ENCODE data around the gene RPS3A. TPM values are rescaled to one million over a fixed set of nuclear protein-coding genes. Genes with fewer than 3 reads are reported as not detected.
"Not testable (repeated sequence)": the region's sequence is repeated elsewhere in the genome, so short reads cannot be mapped to it uniquely, and the experiment has no call there.

RPS3A gene
- total RNA-seq (1,000 to 10,000 TPM; 1,429 to 1,548 TPM), polyA plus RNA-seq (ENCODE audit: insufficient read length in 6 of 6) (1,000 to 10,000 TPM; 4,418 to 5,785 (median 5,215) TPM)
- long read RNA-seq, donor 1, transcript RPS3A-205 (6 exons, 674 nt), result minor isoform, 46 of 4,498 reads
- long read RNA-seq, donor 1, transcript RPS3A-208 (4 exons, 576 nt), result minor isoform, 31 of 4,498 reads
- long read RNA-seq, donor 1, transcript RPS3A-201 (6 exons, 934 nt), result major isoform, 3,788 of 4,498 reads
- long read RNA-seq, donor 1, partial matches to known transcripts, result 510 of 4,498 reads
- long read RNA-seq, donor 1, other reads (novel, unspliced or antisense), result 113 of 4,498 reads
- long read RNA-seq, donor 2, transcript RPS3A-205 (6 exons, 674 nt), result minor isoform, 27 of 3,451 reads
- long read RNA-seq, donor 2, transcript RPS3A-201 (6 exons, 934 nt), result major isoform, 2,949 of 3,451 reads
- long read RNA-seq, donor 2, transcript RPS3A-208 (4 exons, 576 nt), result minor isoform, 23 of 3,451 reads
- long read RNA-seq, donor 2, partial matches to known transcripts, result 383 of 3,451 reads
- long read RNA-seq, donor 2, other reads (novel, unspliced or antisense), result 63 of 3,451 reads
- long read RNA-seq, donor 3, transcript RPS3A-201 (6 exons, 934 nt), result major isoform, 2,694 of 3,031 reads
- long read RNA-seq, donor 3, transcript RPS3A-208 (4 exons, 576 nt), result minor isoform, 18 of 3,031 reads
- long read RNA-seq, donor 3, transcript RPS3A-205 (6 exons, 674 nt), result minor isoform, 28 of 3,031 reads
- long read RNA-seq, donor 3, partial matches to known transcripts, result 238 of 3,031 reads
- long read RNA-seq, donor 3, other reads (novel, unspliced or antisense), result 48 of 3,031 reads
- long read RNA-seq, donor 4, transcript RPS3A-208 (4 exons, 576 nt), result minor isoform, 8 of 1,840 reads
- long read RNA-seq, donor 4, transcript RPS3A-201 (6 exons, 934 nt), result major isoform, 1,750 of 1,840 reads
- long read RNA-seq, donor 4, transcript RPS3A-205 (6 exons, 674 nt), result minor isoform, 13 of 1,840 reads
- long read RNA-seq, donor 4, partial matches to known transcripts, result 47 of 1,840 reads
- long read RNA-seq, donor 4, other reads (novel, unspliced or antisense), result 22 of 1,840 reads
- long read RNA-seq, donor 5, transcript RPS3A-208 (4 exons, 576 nt), result minor isoform, 26 of 3,533 reads
- long read RNA-seq, donor 5, transcript RPS3A-205 (6 exons, 674 nt), result minor isoform, 36 of 3,533 reads
- long read RNA-seq, donor 5, transcript RPS3A-201 (6 exons, 934 nt), result major isoform, 2,963 of 3,533 reads
- long read RNA-seq, donor 5, partial matches to known transcripts, result 409 of 3,533 reads
- long read RNA-seq, donor 5, other reads (novel, unspliced or antisense), result 98 of 3,533 reads
- long read RNA-seq, donor 6, transcript RPS3A-205 (6 exons, 674 nt), result minor isoform, 60 of 6,646 reads
- long read RNA-seq, donor 6, transcript RPS3A-208 (4 exons, 576 nt), result minor isoform, 36 of 6,646 reads
- long read RNA-seq, donor 6, transcript RPS3A-201 (6 exons, 934 nt), result major isoform, 5,915 of 6,646 reads
- long read RNA-seq, donor 6, partial matches to known transcripts, result 447 of 6,646 reads
- long read RNA-seq, donor 6, other reads (novel, unspliced or antisense), result 183 of 6,646 reads
- long read RNA-seq, donor 7, transcript RPS3A-205 (6 exons, 674 nt), result minor isoform, 5 of 1,891 reads
- long read RNA-seq, donor 7, transcript RPS3A-208 (4 exons, 576 nt), result minor isoform, 6 of 1,891 reads
- long read RNA-seq, donor 7, transcript RPS3A-201 (6 exons, 934 nt), result major isoform, 1,648 of 1,891 reads
- long read RNA-seq, donor 7, partial matches to known transcripts, result 198 of 1,891 reads
- long read RNA-seq, donor 7, other reads (novel, unspliced or antisense), result 32 of 1,891 reads
- long read RNA-seq, donor 8, transcript RPS3A-205 (6 exons, 674 nt), result minor isoform, 11 of 1,549 reads
- long read RNA-seq, donor 8, transcript RPS3A-201 (6 exons, 934 nt), result major isoform, 1,352 of 1,549 reads
- long read RNA-seq, donor 8, transcript RPS3A-208 (4 exons, 576 nt), result minor isoform, 12 of 1,549 reads
- long read RNA-seq, donor 8, partial matches to known transcripts, result 153 of 1,549 reads
- long read RNA-seq, donor 8, other reads (novel, unspliced or antisense), result 20 of 1,549 reads
- long read RNA-seq, donor 9, transcript RPS3A-201 (6 exons, 934 nt), result major isoform, 21 of 21 reads
- long read RNA-seq, donor 9, partial matches to known transcripts, result 0 of 21 reads
- long read RNA-seq, donor 9, other reads (novel, unspliced or antisense), result 0 of 21 reads
- long read RNA-seq, donor 10, transcript RPS3A-205 (6 exons, 674 nt), result minor isoform, 11 of 2,113 reads
- long read RNA-seq, donor 10, transcript RPS3A-208 (4 exons, 576 nt), result minor isoform, 12 of 2,113 reads
- long read RNA-seq, donor 10, transcript RPS3A-201 (6 exons, 934 nt), result major isoform, 2,049 of 2,113 reads
- long read RNA-seq, donor 10, partial matches to known transcripts, result 15 of 2,113 reads
- long read RNA-seq, donor 10, other reads (novel, unspliced or antisense), result 23 of 2,113 reads
- long read RNA-seq, donor 11, transcript RPS3A-208 (4 exons, 576 nt), result minor isoform, 17 of 1,506 reads
- long read RNA-seq, donor 11, transcript RPS3A-205 (6 exons, 674 nt), result minor isoform, 8 of 1,506 reads
- long read RNA-seq, donor 11, transcript RPS3A-201 (6 exons, 934 nt), result major isoform, 1,355 of 1,506 reads
- long read RNA-seq, donor 11, partial matches to known transcripts, result 108 of 1,506 reads
- long read RNA-seq, donor 11, other reads (novel, unspliced or antisense), result 18 of 1,506 reads
- long read RNA-seq, donor 12, transcript RPS3A-208 (4 exons, 576 nt), result minor isoform, 14 of 2,245 reads
- long read RNA-seq, donor 12, transcript RPS3A-205 (6 exons, 674 nt), result minor isoform, 12 of 2,245 reads
- long read RNA-seq, donor 12, transcript RPS3A-201 (6 exons, 934 nt), result major isoform, 1,972 of 2,245 reads
- long read RNA-seq, donor 12, partial matches to known transcripts, result 212 of 2,245 reads
- long read RNA-seq, donor 12, other reads (novel, unspliced or antisense), result 34 of 2,245 reads

DNA sequence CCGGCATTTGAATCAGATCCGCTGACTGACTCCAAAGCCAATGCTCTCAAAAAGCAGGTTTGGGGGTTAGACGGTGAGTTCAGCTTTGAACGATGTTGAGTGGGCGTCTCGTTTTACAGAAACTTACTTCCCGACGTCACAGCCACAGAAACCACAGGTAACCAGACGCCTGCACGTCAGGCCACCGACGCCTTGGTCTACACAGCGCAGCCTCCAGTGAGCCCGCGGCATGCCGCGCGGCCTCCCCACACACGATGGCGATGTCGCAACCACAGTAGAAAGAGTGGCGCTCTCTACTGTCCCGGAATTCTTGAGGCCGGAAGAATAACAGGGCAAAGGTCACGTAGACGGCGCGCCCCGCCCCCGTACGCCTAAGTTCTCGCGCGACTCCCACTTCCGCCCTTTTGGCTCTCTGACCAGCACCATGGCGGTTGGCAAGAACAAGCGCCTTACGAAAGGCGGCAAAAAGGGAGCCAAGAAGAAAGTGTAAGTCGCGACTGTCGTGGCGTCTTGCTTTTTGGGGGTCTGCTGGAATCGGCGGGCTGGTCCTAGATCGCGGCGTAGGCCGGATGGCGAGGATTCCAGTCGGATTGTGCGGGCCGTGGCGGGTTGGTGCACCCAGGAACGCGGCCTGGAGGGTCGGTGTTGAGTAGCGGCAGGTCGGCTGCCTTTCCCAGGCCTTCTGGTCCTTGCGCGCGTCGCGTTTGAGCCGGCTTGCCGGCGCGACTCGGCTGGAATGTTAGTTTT lies at the start of gene RPS3A:
Gene RPS3A (plus strand): TSS at position 400 of the 747 bp plus-strand sequence. CDS start 25 bp downstream, at position 425.
- peak; percentile 96 to 98 (median 97) for DNase-seq
- peak; percentile 99 for ATAC-seq
- intact Hi-C loops (cut with DNase I), result no loop called here

DNA sequence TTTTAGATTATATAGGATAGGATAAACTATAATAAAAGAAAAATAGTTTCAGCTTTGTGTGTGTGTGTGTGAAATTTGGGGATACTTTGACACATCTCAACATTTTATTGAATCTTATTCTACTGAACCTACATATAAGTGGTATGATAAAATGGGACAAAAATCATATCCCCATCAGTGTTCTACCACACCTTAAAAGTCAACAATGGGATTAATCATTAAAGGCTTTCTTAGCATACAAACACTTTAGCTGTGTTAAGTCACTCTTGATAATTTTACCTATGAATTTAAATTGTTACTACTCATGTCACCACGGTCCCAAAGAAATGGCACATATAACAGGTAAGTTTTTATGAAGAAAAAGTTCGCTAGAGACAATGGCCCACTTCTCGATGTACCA lies 46.6 kb upstream of the RPS3A start:
- Histone ChIP-seq H3K27ac (no peak overlapping the region), H3K4me3 (no peak overlapping the region), H3K9me3 (no peaks in the 10 kb centered on the region), H3K4me1 (no peaks in the 10 kb centered on the region), H3K36me3 (no peaks in the 10 kb centered on the region), H3K27me3 (no peaks in the 10 kb centered on the region)
- intact Hi-C loops (cut with DNase I), result no loop called here
- TF ChIP-seq, protein P1, sequence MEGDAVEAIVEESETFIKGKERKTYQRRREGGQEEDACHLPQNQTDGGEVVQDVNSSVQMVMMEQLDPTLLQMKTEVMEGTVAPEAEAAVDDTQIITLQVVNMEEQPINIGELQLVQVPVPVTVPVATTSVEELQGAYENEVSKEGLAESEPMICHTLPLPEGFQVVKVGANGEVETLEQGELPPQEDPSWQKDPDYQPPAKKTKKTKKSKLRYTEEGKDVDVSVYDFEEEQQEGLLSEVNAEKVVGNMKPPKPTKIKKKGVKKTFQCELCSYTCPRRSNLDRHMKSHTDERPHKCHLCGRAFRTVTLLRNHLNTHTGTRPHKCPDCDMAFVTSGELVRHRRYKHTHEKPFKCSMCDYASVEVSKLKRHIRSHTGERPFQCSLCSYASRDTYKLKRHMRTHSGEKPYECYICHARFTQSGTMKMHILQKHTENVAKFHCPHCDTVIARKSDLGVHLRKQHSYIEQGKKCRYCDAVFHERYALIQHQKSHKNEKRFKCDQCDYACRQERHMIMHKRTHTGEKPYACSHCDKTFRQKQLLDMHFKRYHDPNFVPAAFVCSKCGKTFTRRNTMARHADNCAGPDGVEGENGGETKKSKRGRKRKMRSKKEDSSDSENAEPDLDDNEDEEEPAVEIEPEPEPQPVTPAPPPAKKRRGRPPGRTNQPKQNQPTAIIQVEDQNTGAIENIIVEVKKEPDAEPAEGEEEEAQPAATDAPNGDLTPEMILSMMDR (IDR thresholded peaks at IDR 0.05), result no peak
- no peak for DNase-seq
- peak; percentile 52 for ATAC-seq

More for the DNA sequence above, at the start of gene RPS3A:
- peak within 1 kb of the TSS; percentile 78 to 79 for H3K4me3 ChIP-seq
- peaks cover 16 to 50% of the 10 kb centered on the region in 2 donors for H3K4me1 ChIP-seq
- peak within 1 kb of the TSS; percentile 84 to 85 for H3K27ac ChIP-seq
- peaks cover 0 to 38% of the 10 kb centered on the region in 2 donors for H3K36me3 ChIP-seq
- no peaks in the 10 kb centered on the region for H3K9me3 ChIP-seq
- no peaks in the 10 kb centered on the region for H3K27me3 ChIP-seq
- TF ChIP-seq, protein P1 (IDR thresholded peaks at IDR 0.05), result peak; percentile 65 to 86

DNA sequence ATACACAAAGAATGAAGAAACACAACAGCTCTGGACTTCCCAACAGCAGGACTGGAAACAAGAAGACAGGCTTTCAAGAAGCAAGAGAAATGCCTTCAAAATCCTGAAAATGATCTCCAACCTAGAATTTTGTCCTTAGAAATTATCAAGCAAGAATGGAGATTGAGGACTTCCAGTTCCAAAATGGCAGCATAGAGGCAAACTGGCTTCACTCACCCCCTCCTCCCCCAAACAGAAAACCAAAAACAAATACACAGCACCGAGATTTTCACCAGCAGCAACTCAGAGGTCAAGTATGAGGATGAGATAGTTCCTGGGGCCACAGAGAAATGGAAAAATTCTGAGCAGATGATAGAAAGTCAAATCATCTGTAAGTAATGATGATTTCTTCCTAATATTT lies 43.9 kb upstream of the RPS3A start:
- no peaks in the 10 kb centered on the region for H3K36me3 ChIP-seq
- no peaks in the 10 kb centered on the region for H3K4me1 ChIP-seq
- no peaks in the 10 kb centered on the region for H3K9me3 ChIP-seq
- H3K4me3 ChIP-seq, result no peak overlapping the region
- H3K27ac ChIP-seq, result no peak overlapping the region
- ATAC-seq (no peak), DNase-seq (no peak)
- intact Hi-C loops (cut with DNase I), result no loop called here
- TF ChIP-seq, protein P1 (IDR thresholded peaks at IDR 0.05), result no peak
- H3K27me3 ChIP-seq, result no peaks in the 10 kb centered on the region

DNA sequence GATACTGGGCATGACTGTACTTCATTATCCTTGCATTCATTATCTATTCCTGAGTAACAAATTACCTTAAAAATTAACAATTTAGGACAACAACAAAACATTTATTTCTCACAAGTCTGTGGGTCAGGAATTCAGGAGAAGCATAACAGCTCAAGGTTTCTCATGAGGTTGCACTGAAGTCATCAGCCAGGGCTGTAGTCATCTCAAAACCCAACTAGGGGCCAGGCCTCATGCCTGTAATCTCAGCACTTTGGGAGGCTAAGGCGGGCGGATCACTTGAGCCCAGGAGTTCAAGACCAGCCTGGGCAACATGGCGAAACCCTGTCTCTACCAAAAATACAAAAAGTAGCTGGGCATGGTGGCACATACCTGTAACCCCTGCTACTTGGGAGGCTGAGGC lies 36.3 kb upstream of the RPS3A start:
- ATAC-seq; intact Hi-C loops (cut with DNase I); H3K9me3 ChIP-seq; H3K4me3 ChIP-seq; H3K27ac ChIP-seq; DNase-seq; H3K27me3 ChIP-seq; H3K36me3 ChIP-seq; H3K4me1 ChIP-seq: not testable (repeated sequence)

Data from left lung (tissue), 14 donors.